Natural killer cell (primary cell): ENCODE results near the gene MAD2L2. TPM values are rescaled to one million over a fixed set of nuclear protein-coding genes. Genes with fewer than 3 reads are reported as not detected.

Experiments used
- ATAC-seq, 3 donors: fragments of 150-1000 bp in 2 of 3; fragments of 200-7000 bp in 1 of 3; cut with Tn5 transposase; 1 replicate in 1 of 3; 2 replicates in 2 of 3; pipeline ENCODE4 v1.10.0; 2021; ENCODE audit warnings: mild to moderate bottlenecking in 2 of 3, moderate library complexity in 2 of 3
- DNase-seq, 2 donors: peaks; one replicate each; pipeline versions ENCODE4 v3.0.0 to v3.0.0-alpha.2; 2013 to 2021; ENCODE audit warnings: mixed read lengths in 1 of 2
- H3K27ac ChIP-seq: one replicate; pipeline ENCODE4 v1.5.1; 2013; ENCODE audit warnings: mild to moderate bottlenecking, low read length
- H3K27me3 ChIP-seq: one replicate; pipeline ENCODE4 v1.6.1; 2013; ENCODE audit warnings: low read length; ENCODE audit not compliant: control insufficient read depth, insufficient read depth
- H3K36me3 ChIP-seq: one replicate; pipeline ENCODE4 v1.6.1; 2013; ENCODE audit warnings: low read length; ENCODE audit not compliant: control insufficient read depth, insufficient read depth
- H3K4me1 ChIP-seq: one replicate; pipeline ENCODE4 v1.6.1; 2013; ENCODE audit warnings: low read length; ENCODE audit not compliant: control insufficient read depth, insufficient read depth
- H3K4me3 ChIP-seq: one replicate; pipeline ENCODE4 v1.5.1; 2013; ENCODE audit warnings: low read length
- H3K9me3 ChIP-seq: one replicate; pipeline ENCODE4 v1.6.1; 2013; ENCODE audit warnings: low read length; ENCODE audit not compliant: control insufficient read depth, insufficient read depth
- H3K27ac Mint-ChIP-seq, 2 donors: one replicate each; pipeline ENCODE4 v1.8.0; 2022; ENCODE audit warnings: mild to moderate bottlenecking in 2 of 2, mixed read lengths in 2 of 2, moderate library complexity in 1 of 2
- H3K27me3 Mint-ChIP-seq, 2 donors: one replicate each; pipeline ENCODE4 v1.8.0; 2022; ENCODE audit warnings: low read depth in 2 of 2, mixed read lengths in 2 of 2
- H3K36me3 Mint-ChIP-seq: one replicate; pipeline ENCODE4 v1.8.0; 2022; ENCODE audit warnings: mixed read lengths
- H3K4me1 Mint-ChIP-seq, 2 donors: one replicate each; pipeline ENCODE4 v1.8.0; 2022; ENCODE audit warnings: mixed read lengths in 2 of 2
- H3K4me3 Mint-ChIP-seq: one replicate; pipeline ENCODE4 v1.8.0; 2022; ENCODE audit warnings: mild to moderate bottlenecking, moderate library complexity, mixed read lengths
- H3K9me3 Mint-ChIP-seq, 2 donors: one replicate each; pipeline ENCODE4 v1.8.0; 2022; ENCODE audit warnings: mixed read lengths in 2 of 2
- CTCF ChIP-seq: fragments of 200-600 bp; IDR thresholded peaks from one replicate; pipeline ENCODE4 v1.8.0; 2022; ENCODE audit warnings: antibody characterized with exemption
- WGBS: methylation state at CpG from one replicate; pipeline ENCODE4 v1.1.7; 2013; ENCODE audit warnings: missing lambda C conversion rate; ENCODE audit not compliant: insufficient coverage; 5-methylcytosine and 5-hydroxymethylcytosine counted together
- intact Hi-C: fragments of 100-400 bp; cut with micrococcal nuclease; formaldehyde crosslinking; loops from one replicate; pipeline ENCODE4 v1.14.2; 2022
- total RNA-seq, 4 donors: library from RNA; stranded (reverse); fragments of 120-200 nt in 1 of 4; gene quantifications; one replicate each; pipeline versions ENCODE4 v1.2.3 to v1.2.4, GENCODE V29; 2013 to 2022

The MAD2L2 gene
- total RNA-seq, 3 donors from 2014 or later (not counting 1 experiment from before 2014, with no cell fraction given): 50.6 to 66.0 (median 60.4) TPM

DNA sequence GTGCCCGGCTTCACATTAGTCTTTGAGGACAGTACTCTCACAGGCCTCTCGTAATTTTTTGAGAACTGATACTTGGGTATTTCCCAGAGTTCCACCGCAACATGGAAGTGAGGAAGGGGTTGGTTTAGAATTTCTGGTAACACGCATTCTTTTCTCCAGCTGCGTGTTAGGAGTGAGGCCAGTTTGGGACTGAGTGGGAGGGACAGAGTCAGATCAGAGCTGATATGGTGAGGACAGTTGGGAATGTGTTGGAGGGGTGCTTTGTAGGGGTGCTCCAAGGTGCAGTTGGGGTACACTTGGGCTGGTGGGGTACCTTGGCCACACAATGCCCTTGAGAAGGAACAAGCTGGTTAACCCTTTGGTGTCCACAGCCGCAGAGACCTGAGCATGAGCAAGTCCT is 10.2 kb downstream of the MAD2L2 start:
- Histone ChIP-seq H3K4me3 (no peak overlapping the region), H3K9me3 (no peaks in the 10 kb centered on the region), H3K27me3 (no peaks in the 10 kb centered on the region), H3K27ac (no peak overlapping the region), H3K4me1 (peaks cover 10% of the 10 kb centered on the region), H3K36me3 (peaks cover 46% of the 10 kb centered on the region)
- peaks cover 5% of the 10 kb centered on the region for H3K36me3 Mint-ChIP-seq
- peaks cover 6 to 21% of the 10 kb centered on the region in 2 donors for H3K4me1 Mint-ChIP-seq
- intact Hi-C loops: no loop called here
- no peaks in the 10 kb centered on the region for H3K27me3 Mint-ChIP-seq
- DNase-seq (no peak), ATAC-seq (no peak)
- 80% methylated on average over 6 of the region's 6 CpGs for WGBS
- no peak overlapping the region for H3K4me3 Mint-ChIP-seq
- no peak overlapping the region for H3K27ac Mint-ChIP-seq
- no peak for TF ChIP-seq CTCF
- H3K9me3 Mint-ChIP-seq: no peaks in the 10 kb centered on the region

DNA sequence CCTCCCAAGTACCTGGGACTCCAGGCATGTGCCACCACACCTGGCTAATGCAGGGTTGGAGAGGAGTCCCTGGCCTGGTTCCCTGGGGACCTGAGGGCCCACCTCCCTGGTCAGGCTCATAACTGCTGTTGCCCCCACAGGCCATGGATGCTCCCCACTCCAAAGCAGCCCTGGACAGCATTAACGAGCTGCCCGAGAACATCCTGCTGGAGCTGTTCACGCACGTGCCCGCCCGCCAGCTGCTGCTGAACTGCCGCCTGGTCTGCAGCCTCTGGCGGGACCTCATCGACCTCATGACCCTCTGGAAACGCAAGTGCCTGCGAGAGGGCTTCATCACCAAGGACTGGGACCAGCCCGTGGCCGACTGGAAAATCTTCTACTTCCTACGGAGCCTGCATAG is 12.4 kb downstream of the MAD2L2 start:
- H3K36me3 ChIP-seq: peaks cover 27% of the 10 kb centered on the region
- ATAC-seq (no peak), DNase-seq (no peak)
- H3K27me3 ChIP-seq: no peaks in the 10 kb centered on the region
- Mint-ChIP-seq H3K36me3 (peaks cover 5% of the 10 kb centered on the region), H3K4me3 (no peak overlapping the region), H3K9me3 (no peaks in the 10 kb centered on the region), H3K27ac (peak overlapping the region in 1 of 2 donors; percentile 25), H3K27me3 (no peaks in the 10 kb centered on the region), H3K4me1 (peaks cover 6 to 16% of the 10 kb centered on the region in 2 donors)
- peaks cover 25% of the 10 kb centered on the region for H3K4me1 ChIP-seq
- H3K27ac ChIP-seq: no peak overlapping the region
- no peak overlapping the region for H3K4me3 ChIP-seq
- 95% methylated on average over 14 of the region's 14 CpGs for WGBS
- TF ChIP-seq CTCF: no peak
- H3K9me3 ChIP-seq: no peaks in the 10 kb centered on the region
- intact Hi-C loops: no loop called here

- Histone ChIP-seq H3K4me3 (peak overlapping the region; percentile 49), H3K27me3 (no peaks in the 10 kb centered on the region), H3K36me3 (peaks cover 16% of the 10 kb centered on the region), H3K27ac (peak overlapping the region; percentile 68), H3K4me1 (peaks cover 28% of the 10 kb centered on the region), H3K9me3 (no peaks in the 10 kb centered on the region)
- TF ChIP-seq CTCF: peak; percentile 25
- H3K4me3 Mint-ChIP-seq: peak overlapping the region; percentile 87
- H3K27ac Mint-ChIP-seq: peak overlapping the region; percentile 81 to 88
- H3K4me1 Mint-ChIP-seq: peaks cover 6 to 12% of the 10 kb centered on the region in 2 donors
- peak; percentile 63 to 84 (median 79) for ATAC-seq
- no peaks in the 10 kb centered on the region for H3K9me3 Mint-ChIP-seq
- intact Hi-C loops: loop anchor here (1.0 to 2.0 kb wide), 3 partner anchors 14 to 55 kb away; no protein-coding TSS in a partner anchor
- peaks cover 5% of the 10 kb centered on the region for H3K36me3 Mint-ChIP-seq
- H3K27me3 Mint-ChIP-seq: no peaks in the 10 kb centered on the region
- WGBS: under 1% methylated on average over 66 of the region's 66 CpGs
- DNase-seq: peak; percentile 58 to 70
Observed at GRCh38 chr1:11664336-11665065, 16.4 kb downstream of the MAD2L2 start.
